Measurements from ENCODE around the gene CCDC134.

CCDC134 gene

GRCh38 chr22:41800348-41801146 is at the start of gene CCDC134:
Gene CCDC134 (plus strand): TSS chr22:41800679. CDS start chr22:41808891, 8,212 bp downstream.
- peak; percentile 82 to 86 for DNase-seq

GRCh38 chr22:41752011-41752970 is 48.2 kb upstream of the CCDC134 start:
- peak; percentile 50 to 66 for DNase-seq

- DNase-seq = no peak
Measured at GRCh38 chr22:41753984-41754383, 46.5 kb upstream of the CCDC134 start.

DNA sequence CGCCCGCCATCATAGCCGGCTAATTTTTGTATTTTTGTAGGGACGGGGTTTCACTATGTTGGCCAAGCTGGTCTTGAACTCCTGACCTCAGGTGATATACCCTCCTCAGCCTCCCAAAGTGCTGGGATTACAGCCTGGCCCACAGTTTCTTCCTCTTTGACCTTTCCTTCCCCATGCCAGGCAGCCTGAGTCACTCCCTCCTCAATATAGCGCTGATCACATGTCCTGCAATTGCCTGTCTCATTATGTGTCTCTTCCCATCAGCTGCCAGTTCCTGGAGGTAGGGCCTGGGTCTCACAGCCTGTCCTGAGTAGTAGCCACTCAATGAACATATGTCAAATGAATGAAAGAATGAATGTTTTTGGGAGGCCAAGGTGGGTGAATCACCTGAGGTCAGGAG is 43.0 kb upstream of the CCDC134 start:
- DNase-seq = peak; percentile 40 to 48

GRCh38 chr22:41758231-41758630 is 42.2 kb upstream of the CCDC134 start:
- DNase-seq = no peak

GRCh38 chr22:41762980-41763779 is 37.3 kb upstream of the CCDC134 start:
- DNase-seq = no peak

- no peak for DNase-seq
Measured at GRCh38 chr22:41766476-41766875, 34.0 kb upstream of the CCDC134 start.

GRCh38 chr22:41768430-41768829 is 32.0 kb upstream of the CCDC134 start:
- DNase-seq = peak; percentile 83

DNA sequence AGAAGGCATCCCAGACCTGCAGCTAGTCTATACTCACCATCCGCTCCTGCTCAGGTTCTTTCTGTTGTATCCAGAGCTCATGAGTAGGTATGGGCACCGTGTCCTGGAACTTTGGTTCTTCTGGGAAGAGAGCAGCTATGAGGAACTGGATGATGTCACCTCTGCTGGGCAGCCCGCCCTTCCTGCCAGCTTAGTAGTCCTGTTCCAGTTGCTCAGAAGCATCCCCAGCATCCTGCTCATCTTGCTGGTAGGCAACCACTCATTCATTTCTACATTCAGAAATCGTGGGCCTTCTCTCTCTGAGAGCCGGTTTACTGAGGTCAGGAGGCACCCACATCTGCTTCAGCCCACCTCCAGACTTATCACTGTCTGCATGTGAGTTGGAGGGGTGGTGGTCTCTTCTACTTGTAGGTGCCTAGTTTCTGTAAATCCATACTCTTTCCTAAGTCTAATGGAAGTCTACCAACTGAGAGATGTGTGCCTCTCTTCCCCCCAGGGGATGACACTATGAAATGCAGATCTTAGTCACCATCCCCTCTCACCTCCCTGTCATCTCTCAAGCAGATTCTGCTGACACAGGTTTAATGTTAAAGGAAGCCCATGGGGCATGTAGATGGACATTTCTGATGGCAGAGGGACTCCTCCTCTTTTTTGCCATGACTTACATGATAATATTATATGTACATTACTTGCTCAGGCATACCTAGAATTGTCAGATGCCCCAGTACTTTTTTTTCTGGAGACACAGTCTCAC is 29.6 kb upstream of the CCDC134 start:
- no peak for DNase-seq

- no peak for DNase-seq
Measured at GRCh38 chr22:41772198-41772597, 28.3 kb upstream of the CCDC134 start.

- DNase-seq = no peak
Measured at GRCh38 chr22:41772645-41773044, 27.8 kb upstream of the CCDC134 start.

GRCh38 chr22:41775338-41775737 is 25.1 kb upstream of the CCDC134 start:
- DNase-seq = no peak

- no peak for DNase-seq
Measured at GRCh38 chr22:41775976-41776375, 24.5 kb upstream of the CCDC134 start.

GRCh38 chr22:41776381-41776780 is 24.1 kb upstream of the CCDC134 start:
- DNase-seq = no peak

GRCh38 chr22:41777749-41778425 is 22.6 kb upstream of the CCDC134 start:
- peak; percentile 74 to 82 for DNase-seq

GRCh38 chr22:41779929-41780505 is 20.5 kb upstream of the CCDC134 start:
- no peak for DNase-seq

GRCh38 chr22:41780746-41781505 is 19.6 kb upstream of the CCDC134 start:
- peak; percentile 96 to 97 for DNase-seq

DNA sequence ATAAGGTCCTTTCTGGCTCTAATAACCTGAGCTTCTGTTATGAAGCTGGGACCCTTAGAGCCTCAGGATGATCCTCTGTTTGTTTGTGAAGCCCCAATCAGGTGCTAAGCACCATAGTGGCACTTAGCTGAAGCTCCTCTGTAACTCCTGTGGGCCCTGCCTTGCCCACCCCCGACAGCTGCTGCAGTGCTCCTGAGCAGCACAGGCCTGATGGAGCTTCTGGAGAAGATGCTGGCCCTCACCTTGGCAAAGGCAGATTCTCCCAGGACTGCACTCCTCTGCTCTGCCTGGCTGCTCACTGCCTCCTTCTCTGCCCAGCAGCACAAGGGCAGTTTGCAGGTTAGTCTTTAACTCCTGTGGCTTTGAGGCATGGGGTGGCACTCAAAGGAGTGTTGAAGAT is 19.0 kb upstream of the CCDC134 start:
- DNase-seq = no peak

DNA sequence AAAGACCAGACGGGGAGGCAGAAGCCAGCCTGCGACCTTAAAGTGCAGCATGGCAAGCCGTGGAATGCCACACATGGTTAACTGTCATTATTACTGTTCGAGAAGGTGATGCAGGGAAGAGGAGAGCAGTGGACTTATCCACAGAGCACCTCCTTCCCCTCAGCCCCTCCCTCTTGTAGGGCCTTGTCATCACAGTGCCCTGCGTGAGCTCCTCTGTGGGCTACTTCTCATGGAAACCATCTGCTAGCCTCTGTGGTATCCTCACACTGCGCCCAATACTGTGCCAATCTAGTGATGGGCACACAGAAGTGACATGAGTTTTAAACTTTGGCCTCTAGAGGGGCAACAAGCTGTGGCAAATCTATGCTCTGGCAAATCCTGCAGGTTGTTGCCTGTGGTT is 18.2 kb upstream of the CCDC134 start:
- DNase-seq = no peak

DNA sequence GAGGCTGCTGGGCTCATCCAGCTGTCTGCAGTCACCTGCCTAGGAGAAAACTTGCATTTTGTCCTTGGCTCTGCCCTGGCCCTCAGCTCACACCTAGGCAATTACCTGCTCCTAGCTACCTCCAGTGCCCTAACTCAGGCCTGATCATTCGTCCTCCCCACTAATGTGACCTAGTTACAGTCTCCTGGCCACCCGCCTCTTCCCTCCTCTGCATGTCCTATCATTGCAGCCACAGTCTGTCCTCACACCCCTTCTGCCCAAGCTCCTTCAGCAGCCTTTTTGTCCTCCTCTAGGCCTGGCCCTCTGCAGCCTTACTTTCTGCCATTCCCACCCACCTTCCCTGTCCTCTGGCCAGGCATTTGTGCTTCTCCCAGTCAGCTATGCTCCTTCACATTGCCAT is 17.7 kb upstream of the CCDC134 start:
- DNase-seq = no peak

Data from inflammatory macrophage treated with lipopolysaccharide for 1 hour (primary cell).